OCI-LY3 (cell line): ENCODE data around the gene GID4.

Experiments
- CTCF ChIP-seq: fragments of 200-600, 300-600 bp; sonication (generic); IDR thresholded peaks from 2 replicates; pipeline ENCODE4 v1.5.1; 2014; ENCODE audit warnings: antibody characterized with exemption, low read length, low read depth
- EZH2phosphoT487 ChIP-seq: fragments of 200-600 bp; shearing (Covaris generic); IDR thresholded peaks from 2 replicates; pipeline ENCODE4 v1.6.1; 2018; ENCODE audit warnings: antibody characterized with exemption, mixed run types, low read depth

GRCh38 chr17:18117533-18117932 is 78.3 kb downstream of the GID4 start:
- TF ChIP-seq CTCF (no peak), EZH2phosphoT487 (no peak)
